Measurements from ENCODE around the gene TBCD.

- TF ChIP-seq POLR2A (IDR thresholded peaks at IDR 0.05) (no peak), POLR2AphosphoS5 (IDR thresholded peaks at IDR 0.05) (no peak)
- TF ChIP-seq, protein P1, sequence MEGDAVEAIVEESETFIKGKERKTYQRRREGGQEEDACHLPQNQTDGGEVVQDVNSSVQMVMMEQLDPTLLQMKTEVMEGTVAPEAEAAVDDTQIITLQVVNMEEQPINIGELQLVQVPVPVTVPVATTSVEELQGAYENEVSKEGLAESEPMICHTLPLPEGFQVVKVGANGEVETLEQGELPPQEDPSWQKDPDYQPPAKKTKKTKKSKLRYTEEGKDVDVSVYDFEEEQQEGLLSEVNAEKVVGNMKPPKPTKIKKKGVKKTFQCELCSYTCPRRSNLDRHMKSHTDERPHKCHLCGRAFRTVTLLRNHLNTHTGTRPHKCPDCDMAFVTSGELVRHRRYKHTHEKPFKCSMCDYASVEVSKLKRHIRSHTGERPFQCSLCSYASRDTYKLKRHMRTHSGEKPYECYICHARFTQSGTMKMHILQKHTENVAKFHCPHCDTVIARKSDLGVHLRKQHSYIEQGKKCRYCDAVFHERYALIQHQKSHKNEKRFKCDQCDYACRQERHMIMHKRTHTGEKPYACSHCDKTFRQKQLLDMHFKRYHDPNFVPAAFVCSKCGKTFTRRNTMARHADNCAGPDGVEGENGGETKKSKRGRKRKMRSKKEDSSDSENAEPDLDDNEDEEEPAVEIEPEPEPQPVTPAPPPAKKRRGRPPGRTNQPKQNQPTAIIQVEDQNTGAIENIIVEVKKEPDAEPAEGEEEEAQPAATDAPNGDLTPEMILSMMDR (IDR thresholded peaks at IDR 0.05) = no peak
Measured at GRCh38 chr17:82915757-82916027, 163.8 kb downstream of the TBCD start.
